ENCODE measurements around the gene KLK5.

GRCh38 chr19:50909240-50910070, 43.4 kb downstream of the KLK5 start:
- TF ChIP-seq CTCF (IDR thresholded peaks at IDR 0.05) (no peak), EZH2 (IDR thresholded peaks at IDR 0.05; ENCODE audit: borderline replicate concordance, insufficient read depth, low read depth, low read length, poor library complexity, severe bottlenecking) (no peak)
